SK-N-DZ (cell line): ENCODE results near the gene ITGB4.

ENCODE experiments used
- DNase-seq: peaks from one replicate; pipeline ENCODE4 v3.0.0-alpha.2; 2015; ENCODE audit warnings: low spot score

ITGB4 gene

DNA sequence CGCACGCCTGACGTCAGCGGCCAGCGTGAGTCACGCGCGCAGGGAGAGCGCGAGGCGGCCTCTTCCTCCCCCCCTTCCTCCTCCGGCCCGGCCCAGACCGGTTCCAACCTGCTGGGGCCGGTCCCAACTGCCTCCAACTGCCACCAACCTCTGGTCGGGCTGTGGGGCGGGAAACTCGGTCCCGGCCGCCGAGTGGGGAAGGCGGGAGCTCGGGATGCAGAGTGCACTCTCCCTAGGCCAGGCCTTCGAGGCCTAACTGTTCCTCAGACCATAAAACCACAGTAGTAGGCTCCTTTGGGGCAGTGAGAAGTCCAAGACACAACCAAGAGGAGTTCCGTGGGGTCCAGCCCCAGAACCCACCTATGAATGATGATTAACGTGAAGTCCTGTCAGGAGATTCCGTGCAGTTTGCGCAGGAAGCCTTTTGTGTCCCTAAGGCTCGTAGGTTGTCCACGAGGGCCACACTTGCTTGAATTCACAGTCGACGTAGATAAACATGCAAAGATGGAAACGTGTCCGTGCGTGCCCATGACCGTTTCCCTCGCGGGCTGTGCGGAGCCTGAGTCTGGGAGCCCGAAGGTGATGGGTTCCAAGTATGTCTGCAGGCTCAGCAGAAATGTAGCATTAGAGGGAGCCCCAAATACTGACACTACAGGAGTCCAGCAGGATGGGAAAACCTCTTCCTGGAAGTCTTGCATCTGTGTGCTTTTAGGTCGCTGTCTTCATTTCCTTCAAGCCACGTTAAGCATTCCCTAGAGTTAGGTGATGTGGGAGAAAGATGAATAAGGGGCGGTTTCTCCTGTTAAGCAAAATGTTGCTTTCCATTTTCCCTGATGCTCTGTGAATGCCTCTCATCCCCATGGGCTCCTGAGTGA lies 64.0 kb downstream of the ITGB4 start:
- no peak for DNase-seq

DNA sequence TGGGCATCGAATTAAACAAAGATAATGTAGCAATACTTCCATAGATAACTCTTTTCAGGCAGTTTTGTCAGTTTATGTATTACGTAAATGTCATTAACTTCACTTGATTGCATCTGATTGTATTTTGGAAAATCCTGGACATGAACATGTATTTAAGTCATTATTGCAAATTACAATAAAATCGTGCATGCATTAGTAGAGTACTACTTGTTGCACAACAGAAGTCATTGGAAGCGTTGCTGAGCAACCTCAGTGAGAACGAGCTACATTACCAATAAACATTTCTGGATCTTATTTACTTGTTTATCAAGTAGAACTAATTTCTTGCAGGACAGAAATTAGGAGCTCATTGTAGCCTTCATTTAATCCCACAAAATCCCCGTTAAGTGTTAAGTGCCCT lies 70.0 kb downstream of the ITGB4 start:
- no peak for DNase-seq

DNA sequence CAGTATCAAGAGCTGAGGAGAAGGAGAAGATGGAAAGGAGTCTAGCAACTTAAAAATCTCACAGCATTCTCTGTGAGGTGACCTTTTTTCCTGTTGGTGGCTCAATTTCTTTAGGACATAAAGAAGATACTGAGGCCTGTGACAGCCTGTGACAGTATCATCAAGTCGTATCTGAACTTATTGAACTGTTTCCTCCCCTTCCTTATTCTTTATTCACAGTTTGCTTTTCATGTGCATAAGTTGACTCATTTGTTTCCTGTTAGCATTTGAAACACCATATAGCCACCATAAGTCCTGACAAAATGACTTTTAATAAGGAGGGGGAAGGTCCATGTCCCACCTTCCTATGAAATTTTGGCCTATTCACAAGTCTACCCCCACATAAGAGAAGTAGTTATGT lies 72.2 kb downstream of the ITGB4 start:
- no peak for DNase-seq

DNA sequence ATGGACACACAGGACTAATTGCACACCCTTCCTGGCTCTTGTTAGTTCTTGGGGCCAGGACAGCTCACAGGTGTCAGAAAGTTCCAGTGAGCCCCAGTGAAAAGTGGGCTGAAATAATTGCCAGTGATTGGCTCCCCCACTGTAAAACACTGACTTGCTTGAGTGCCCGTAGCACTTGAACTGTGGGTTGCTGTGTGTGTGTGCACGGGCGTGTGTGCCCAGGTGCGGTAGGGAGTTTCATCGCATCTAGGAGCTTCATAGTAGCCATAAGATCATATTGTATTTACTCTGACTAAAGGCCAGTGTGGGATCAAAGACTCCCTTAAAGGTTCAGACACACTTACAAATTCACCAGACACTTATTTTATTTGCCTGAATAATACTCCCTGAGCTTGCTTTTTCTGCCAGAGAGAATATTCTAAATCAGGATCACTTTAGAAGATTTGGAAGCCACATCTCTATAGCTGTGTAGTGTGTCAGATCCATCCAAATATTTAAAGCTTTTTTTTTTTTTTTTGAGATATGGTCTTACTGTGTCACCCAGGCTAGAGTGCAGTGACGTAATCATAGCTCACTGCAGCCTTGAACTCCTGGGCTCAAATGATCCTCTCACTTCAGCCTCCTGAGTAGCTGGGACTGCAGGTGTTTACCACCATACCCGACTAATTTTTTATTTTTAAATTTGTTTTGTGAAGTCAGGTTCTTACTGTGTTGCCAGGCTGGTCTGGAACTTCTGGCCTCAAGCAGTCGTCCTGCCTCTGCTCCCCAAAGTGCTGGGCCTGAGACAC lies 74.8 kb downstream of the ITGB4 start:
- no peak for DNase-seq

DNA sequence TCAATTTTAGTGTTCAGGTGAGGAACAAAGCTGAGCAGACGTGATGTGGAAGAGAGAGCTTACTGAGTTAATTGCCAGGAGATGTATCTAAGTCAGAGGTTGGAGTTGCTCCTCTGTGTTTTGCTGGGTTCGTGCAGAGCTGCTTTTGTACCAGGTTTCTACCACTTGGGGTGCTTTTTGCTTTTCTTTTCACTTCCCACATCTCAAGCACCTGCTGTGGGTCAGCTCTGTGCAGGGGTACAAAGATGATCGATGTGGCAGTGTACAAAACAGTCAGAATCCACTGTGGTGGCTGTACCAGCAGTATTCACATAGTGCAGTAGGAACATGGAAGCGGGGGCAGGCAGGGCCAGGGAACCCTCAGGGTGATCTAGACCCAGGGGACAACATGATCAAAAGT lies 78.1 kb downstream of the ITGB4 start:
- no peak for DNase-seq

DNA sequence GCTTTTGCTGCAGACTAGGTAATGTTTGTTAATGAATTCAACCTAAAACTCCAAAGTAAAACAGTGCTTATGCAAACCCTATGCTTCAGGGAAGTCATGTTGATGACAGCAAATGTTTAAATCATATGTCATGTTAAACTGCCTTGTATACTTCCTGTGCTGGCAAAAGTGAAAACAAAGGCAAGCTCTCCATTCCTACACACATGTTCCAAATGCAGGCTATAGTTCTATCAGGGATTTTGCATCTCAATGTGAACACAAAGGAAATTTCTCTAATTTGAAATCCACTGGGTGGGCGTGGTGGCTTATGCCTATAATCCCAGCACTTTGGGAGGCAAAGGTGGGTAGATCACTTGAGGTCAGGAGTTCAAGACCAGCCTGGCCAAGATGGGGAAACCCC lies 82.6 kb downstream of the ITGB4 start:
- no peak for DNase-seq

DNA sequence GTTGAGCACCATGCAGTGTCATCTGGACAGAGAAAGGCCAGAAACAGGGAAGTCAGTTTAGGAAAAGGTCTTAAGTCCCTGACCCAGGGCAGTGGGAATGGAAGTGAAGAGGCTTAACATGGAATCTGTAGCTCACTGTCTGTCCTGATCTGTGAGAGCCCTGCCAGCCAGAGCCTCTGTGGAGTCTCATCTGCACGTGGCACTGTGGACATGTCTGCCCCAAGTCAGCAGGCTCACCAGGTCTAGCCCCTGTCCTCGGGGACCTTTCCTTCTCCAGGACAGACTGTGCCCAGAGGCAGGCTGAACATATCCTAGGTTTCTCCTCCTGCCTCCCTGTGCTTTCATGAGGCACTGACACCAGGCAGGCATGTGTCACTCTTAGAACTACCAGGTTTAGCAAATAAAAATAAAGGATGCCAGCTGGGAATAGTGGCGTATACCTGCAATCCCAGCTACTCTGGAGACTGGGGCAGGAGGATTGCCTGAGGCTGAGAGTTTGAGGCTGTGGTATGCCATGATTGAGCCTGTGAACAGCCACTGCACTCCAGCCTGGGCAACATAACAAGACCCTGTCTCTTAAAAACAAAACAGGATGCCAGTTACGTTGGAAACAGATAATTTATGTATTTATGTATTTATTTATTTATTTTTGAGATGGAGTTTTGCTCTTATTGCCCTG lies 85.7 kb downstream of the ITGB4 start:
- DNase-seq: no peak
